Activated CD4-positive, CD25-positive, alpha-beta regulatory T cell (primary cell): ENCODE measurements around the gene MRPS14.

Source experiments
- DNase-seq, 4 experiments: peaks; one replicate each; lab custom pipeline; 2025; lab: John Stamatoyannopoulos, UW

The MRPS14 gene

GRCh38 chr1:175019524-175019923 lies 3.7 kb downstream of the MRPS14 start:
- DNase-seq, result no peak

DNA sequence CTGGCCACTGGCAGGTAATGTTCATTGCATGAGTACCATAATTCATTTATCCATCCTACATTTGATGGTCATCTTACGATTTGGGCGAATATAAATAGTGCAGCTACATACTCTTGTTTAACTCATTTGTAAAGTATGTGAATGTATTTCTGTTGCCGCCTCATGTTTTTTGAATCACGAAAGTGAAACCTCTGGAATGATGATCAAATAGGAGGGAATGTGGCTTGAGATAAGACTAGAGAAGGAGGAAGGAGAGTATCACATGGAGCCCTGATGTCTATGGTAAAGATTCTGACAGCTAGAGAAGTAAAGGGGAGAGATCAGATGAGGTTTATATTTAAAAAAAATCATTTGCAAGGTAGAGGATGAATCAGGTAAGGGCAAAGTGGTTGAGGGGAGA lies 8.0 kb downstream of the MRPS14 start:
- DNase-seq, result no peak

GRCh38 chr1:175013445-175013844 lies 9.8 kb downstream of the MRPS14 start:
- no peak for DNase-seq

- no peak for DNase-seq
Observed at GRCh38 chr1:175009532-175009931, 13.7 kb downstream of the MRPS14 start.

DNA sequence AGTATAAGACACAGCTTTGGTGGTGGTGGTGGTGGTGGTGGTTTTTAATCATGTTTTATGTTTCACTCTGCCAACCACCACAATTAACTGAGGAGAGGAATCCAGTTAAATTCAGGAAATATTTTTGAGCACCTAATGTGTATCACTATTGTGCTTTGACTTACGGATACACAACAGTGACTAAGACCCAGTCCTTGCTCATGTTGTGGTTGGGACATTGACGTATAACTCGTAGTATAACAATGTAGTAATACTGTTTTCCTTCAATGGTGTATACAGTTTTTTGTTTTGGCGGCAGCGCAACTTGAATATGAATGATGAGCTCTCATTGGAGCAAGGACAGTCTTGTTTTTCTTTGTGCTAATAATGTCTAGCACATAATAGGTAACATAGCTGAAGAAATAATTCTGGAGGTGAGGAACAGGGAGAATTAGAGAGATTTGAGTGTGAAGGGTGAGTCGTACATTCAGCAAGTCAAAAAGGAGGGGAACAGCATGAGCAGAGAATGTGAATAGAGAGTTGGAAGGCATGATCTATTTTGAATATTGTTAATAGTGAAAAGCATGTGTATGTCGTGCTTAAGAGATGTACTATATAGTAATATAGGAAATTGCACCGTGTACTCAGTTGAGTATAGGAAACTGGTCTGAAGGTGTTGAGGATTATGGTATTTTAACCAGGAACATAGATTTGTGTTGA lies 18.0 kb downstream of the MRPS14 start:
- no peak for DNase-seq

GRCh38 chr1:175003521-175003920 lies 19.7 kb downstream of the MRPS14 start:
- no peak for DNase-seq

DNA sequence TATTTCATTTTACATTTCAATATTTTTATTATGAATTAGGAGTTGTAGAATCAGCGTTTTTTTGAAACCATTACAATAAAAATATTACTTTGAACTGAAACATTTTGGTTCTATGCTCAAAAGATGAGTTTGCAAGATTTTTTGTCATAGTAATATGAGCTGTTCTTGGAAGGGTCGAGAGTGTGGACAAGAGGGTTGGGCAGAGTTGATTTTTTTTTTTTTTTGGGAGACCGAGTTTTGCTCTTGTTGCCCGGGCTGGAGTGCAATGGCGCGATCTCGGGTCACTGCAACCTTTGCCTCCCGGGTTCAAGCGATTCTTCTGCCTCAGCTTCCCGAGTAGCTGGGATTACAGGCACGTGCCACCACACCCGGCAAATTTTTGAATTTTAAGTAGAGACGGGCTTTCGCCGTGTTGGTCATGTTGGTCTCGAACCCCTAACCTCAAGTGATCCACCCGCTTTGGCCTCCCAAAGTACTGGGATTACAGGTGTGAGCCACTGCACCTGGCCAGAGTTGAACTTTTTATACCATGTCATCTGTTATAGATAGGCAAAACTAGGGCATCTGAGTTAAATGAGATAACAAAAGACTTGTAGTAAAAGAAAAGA lies 20.2 kb downstream of the MRPS14 start:
- no peak for DNase-seq

- DNase-seq, result no peak
Observed at GRCh38 chr1:175000697-175001187, 22.5 kb downstream of the MRPS14 start.

- DNase-seq, result peak in 3 of 4 experiments; percentile 23 to 43 (median 36)
Observed at GRCh38 chr1:174999936-175000696, 23.1 kb downstream of the MRPS14 start, which contains the start of gene CACYBP. Gene CACYBP (plus strand): TSS chr1:174999947. CDS start chr1:175000181, 234 bp downstream.

DNA sequence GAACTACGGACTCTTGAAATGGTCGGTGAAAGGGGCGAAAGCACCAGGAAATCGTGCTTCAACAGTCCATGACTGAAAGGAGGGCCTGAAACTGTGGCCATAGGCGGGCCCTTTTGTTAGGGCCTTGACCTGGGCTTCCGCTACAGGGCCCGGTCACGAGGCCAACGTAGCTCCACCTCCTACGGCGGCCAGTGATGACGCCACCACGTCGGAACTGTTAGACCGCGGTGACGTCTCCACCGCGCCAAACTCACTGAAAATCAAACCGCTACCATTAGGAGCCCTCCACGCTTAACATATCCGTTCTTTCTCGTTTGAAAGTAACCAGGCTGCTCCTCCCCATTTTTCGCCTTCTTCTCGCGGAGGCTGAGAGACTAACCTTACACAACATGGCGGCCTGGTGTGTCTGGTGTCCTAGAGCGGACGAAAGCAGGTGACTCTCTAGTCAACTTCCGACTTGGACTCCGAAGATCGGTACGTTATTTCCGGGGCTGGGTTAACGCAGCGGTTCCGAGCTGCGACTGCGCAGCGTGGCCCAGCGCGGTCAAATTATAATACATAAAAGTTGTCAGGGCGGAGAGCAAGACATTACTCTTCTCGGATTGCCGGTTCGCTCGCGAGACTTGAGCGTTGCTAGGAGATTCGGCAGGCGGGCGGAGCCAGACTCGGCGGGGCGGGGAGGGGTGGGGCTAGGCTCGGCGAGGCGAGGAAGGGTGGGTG lies 23.8 kb downstream of the MRPS14 start:
- peak; percentile 94 to 98 (median 96) for DNase-seq

GRCh38 chr1:174998569-174999215 lies 24.5 kb downstream of the MRPS14 start:
- DNase-seq, result peak in 3 of 4 experiments; percentile 4 to 16 (median 10)

- DNase-seq, result no peak
Observed at GRCh38 chr1:174997041-174997440, 26.2 kb downstream of the MRPS14 start.

DNA sequence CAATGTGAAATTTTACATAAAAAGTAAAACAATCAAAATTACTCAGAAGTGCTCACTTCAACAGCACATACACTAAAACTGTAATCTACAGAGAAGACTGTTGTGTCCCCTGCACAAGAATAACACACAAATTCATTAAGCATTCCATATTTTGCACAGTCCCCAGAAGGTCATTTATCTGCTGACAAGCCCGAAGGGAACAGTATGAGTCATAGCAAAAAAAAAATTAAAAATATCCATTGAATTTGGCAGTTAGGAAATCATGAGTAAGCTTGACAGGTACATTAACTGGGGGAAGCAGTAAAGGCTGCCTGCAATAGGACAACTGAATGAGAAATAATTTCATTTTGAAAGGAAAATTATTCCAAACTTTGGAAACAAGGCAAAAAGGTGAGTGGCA lies 26.7 kb downstream of the MRPS14 start:
- DNase-seq, result no peak

- DNase-seq, result no peak
Observed at GRCh38 chr1:174995916-174996315, 27.3 kb downstream of the MRPS14 start.

DNA sequence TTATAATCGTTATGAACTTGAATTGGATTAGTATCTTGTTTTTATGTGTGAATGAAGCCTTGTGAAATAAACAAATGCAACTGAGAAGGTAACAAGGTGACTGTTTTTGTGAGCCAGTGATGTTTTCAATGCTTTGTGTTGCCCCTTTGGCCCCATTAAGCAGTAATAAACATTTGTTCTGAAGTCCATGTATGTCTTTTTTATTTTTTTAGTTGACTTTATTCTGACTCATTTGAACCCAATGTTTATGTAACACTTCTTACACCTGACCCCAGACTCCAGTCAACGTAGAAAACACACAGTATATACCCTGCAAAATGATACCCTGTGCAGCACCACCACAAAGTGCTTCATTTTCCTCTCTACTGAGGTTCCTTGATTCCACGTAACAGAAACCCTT lies 28.1 kb downstream of the MRPS14 start:
- no peak for DNase-seq

DNA sequence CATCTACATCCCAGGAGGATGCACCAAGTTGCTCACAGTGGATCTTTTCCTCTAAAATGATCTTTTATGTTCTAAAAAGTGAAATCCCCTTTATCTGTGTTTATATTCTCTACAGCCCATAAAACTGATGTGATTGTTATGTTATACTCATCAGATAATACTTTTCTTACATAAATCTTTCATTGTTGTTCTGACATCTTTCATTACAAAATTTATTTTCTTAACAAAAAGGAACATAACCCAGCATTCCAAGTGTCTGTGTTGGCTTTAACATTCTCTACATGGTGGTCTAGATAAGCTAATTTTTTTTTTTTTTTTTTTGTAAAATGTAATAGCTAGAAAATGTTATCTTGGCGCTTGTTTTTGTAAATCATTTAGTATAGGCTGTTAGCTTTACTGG lies 31.8 kb downstream of the MRPS14 start:
- no peak for DNase-seq

GRCh38 chr1:174990382-174990999 lies 32.7 kb downstream of the MRPS14 start:
- no peak for DNase-seq

GRCh38 chr1:174989536-174990220 lies 33.5 kb downstream of the MRPS14 start:
- DNase-seq, result no peak

GRCh38 chr1:174988986-174989385 lies 34.2 kb downstream of the MRPS14 start:
- DNase-seq, result no peak

GRCh38 chr1:174988539-174988938 lies 34.7 kb downstream of the MRPS14 start:
- DNase-seq, result no peak

DNA sequence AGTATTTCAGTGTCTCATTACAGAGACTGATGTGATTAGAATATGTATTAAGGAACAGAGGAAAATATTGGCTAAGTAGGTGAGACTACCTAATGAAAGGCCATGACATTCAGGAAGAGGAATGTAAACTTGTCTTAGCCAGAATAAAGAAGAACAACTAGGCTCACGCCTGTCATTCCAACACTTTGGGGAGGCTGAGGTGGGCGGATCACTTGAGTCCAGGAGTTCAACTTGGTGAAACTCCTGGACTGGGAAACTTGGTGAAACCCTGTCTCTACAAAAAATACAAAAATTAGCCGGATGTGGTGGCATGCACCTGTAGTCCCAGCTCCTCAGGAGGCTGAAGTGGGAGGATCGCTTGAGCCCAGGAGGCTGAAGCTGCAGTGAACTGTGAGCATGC lies 38.3 kb downstream of the MRPS14 start:
- no peak for DNase-seq
